Putamen (tissue), 1 donor: Measurements from ENCODE around the gene WNT11.
"Not testable (repeated sequence)": the region's sequence is repeated elsewhere in the genome, so short reads cannot be mapped to it uniquely, and the experiment has no call there.

Experiments used
- DNase-seq: peaks from one replicate; pipeline ENCODE4 v3.0.0-alpha.2; 2016; ENCODE audit warnings: low spot score

The WNT11 gene

GRCh38 chr11:76201672-76202412, 4.5 kb downstream of the WNT11 start:
- no peak for DNase-seq

GRCh38 chr11:76201056-76201455, 5.2 kb downstream of the WNT11 start:
- DNase-seq: no peak

- DNase-seq: no peak
Measured at GRCh38 chr11:76200006-76200940, 6.0 kb downstream of the WNT11 start.

DNA sequence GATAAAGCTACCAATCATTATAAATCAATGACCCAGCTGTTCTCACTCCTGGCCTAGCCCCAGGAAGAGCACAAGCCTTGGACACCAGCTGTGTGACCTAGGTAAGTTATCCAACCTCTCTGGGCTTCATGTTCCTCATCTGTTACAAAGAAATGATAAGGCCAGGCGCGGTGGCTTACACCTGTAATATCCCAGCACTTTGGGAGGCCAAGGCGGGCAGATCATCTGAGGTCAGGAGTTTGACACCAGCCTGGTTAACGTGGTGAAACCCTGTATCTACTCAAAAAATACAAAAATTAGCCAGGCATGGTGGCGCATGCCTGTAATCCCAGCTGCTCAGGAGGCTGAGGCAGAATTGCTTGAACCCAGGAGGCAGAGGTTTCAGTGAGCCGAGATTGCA, 7.6 kb downstream of the WNT11 start:
- not testable (repeated sequence) for DNase-seq

GRCh38 chr11:76197941-76198640, 8.2 kb downstream of the WNT11 start:
- no peak for DNase-seq

DNA sequence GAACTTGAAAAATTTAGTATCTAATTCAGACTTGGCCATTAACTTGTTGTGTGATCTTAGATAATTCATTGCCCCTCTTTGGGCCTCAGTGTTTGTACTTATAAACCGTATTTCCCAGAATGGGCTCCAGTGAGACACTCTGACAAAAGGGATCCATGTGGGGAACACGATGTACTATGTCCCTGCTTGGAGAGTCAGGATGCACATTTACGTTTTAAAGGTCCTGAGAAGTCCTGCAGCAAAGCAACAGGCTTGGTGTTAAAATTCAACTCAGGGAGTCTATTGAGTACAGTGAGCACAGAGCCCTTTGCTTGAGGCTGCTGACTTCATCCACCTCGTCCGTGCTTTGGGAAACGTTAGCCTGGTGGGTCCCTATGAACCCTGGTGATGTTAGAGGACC, 9.0 kb downstream of the WNT11 start:
- DNase-seq: no peak

- no peak for DNase-seq
Measured at GRCh38 chr11:76196849-76197248, 9.5 kb downstream of the WNT11 start.

GRCh38 chr11:76194872-76195668, 11.2 kb downstream of the WNT11 start:
- no peak for DNase-seq

- DNase-seq: no peak
Measured at GRCh38 chr11:76193219-76193618, 13.1 kb downstream of the WNT11 start.

DNA sequence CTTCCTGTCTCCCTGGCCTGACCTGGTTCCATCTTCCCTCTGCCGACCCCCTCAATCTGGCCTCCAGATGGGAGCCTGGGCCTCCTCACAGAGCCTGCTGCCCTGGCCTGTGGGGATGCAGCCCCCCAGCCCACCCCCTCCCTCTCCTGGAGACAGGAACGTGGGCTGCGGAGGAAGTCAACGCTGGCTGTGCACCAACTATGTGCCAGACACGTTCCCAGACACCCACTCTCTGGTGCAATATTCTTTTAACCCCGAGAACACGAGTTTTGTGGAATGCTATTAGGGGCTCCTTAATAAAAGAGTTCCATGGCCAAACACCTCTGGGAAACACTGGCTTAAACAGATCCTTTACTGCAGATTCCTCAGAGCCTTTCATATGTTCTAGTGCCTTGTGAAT, 15.9 kb downstream of the WNT11 start:
- no peak for DNase-seq

GRCh38 chr11:76189682-76190081, 16.6 kb downstream of the WNT11 start:
- no peak for DNase-seq

DNA sequence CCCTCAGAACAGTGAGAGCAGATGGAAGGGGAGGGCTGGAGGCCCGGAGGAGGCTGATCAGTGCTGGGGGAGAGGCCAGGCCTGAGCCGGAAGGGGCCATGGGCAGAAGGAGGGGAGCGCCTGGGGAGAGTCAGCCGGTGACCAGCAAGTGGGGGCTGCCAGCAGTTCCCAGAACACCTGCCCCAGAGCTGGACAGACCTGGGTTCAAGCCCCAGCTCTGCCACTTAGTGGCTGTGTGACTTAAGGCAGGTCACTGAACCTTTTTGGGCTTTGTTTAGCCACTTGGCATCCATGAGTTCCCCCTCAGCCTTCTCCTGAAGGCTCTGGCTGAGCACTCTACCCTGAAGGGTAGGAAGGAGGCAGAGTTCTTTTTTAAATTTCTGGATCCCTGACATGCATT, 17.4 kb downstream of the WNT11 start:
- DNase-seq: no peak

DNA sequence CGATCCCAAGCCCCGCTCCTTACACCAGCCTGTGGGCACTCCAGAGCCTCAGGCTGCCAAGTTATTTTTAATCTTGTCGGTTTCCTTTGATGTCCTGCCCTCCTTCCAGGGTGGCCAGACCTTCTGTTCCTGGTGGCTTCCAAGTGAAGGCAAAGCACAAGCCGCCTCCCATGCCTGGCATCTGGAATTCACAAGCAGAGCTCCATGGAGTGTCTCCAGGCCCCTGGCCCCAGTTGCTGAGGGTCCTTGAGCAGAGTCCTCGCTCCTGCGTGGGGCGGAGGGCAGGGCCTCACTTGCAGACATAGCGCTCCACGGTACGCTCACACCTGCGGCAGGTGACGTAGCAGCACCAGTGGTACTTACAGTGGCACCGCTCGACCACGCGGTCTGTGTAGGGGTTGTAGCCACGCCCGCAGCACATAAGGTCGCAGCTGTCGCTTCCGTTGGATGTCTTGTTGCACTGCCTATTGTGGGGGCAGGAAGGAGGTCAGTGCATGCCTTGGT, 19.5 kb downstream of the WNT11 start:
- DNase-seq: no peak

DNA sequence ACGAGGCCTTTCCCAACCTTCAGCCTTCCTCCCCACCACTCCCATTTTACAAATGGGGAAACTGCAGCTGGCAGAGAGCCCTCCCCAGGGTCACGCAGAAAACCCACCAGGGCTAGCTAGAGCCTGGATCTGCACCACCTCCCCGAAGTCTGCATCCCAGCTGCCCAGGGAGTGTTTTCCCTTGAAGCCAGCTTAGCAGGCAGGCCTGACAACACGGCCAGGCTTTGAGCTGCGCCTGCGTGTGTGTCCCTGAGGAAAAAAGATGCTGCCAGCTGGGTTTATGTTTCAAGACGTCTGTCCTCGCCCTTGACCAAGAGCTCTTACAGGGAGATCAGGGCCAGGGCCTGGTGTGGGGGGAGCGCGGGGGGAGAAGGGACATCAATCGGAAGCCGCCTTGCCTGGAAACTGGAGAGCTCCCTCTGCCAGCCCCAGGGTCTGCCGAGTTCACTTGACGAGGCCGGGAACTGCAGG, 20.3 kb downstream of the WNT11 start:
- DNase-seq: no peak

GRCh38 chr11:76185511-76185910, 20.8 kb downstream of the WNT11 start:
- no peak for DNase-seq

DNA sequence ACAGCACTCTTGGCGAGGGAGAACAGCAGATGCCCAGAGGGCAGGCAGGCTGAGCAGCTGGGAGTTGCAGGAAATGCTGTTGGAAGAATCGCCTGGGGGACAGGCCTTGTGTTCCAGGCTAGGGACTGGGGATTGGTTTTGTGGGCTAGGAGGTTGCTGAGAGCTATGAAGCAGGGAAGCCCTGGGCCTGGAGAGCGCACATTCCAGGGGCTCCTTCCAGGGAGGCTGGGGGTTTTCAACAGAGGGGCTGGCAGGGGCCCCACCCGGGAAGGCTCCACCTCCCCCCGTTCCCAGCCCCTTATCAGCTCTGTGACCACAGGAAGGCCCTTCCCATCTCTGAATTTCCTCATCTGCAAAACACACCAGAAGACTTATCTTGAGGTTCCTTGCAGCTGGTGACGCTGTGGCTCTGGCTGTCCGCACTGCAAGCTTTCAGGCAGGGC, 21.7 kb downstream of the WNT11 start:
- no peak for DNase-seq

- no peak for DNase-seq
Measured at GRCh38 chr11:76181371-76181770, 24.9 kb downstream of the WNT11 start.

GRCh38 chr11:76179147-76179546, 27.2 kb downstream of the WNT11 start:
- no peak for DNase-seq

- no peak for DNase-seq
Measured at GRCh38 chr11:76177250-76177686, 29.0 kb downstream of the WNT11 start.

DNA sequence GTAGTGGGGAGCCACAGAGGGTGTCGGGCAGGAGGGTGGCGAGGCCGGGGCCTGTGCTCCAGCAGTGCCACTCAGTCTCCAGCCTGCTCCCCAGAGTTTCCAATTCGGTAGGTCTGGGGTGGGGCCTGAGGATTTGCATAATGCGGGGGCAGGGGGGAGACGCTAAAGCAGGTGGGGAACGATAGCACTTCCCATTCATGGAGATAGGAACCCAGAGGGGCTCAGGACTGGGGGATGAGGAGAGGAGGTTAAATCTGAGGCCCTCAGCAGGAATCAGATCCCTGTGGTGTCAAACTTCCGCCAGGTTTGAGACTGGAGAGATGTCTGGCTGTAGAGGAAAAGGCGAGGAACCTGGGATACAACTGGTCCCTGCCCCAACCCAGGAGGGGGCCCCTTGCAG, 29.8 kb downstream of the WNT11 start:
- no peak for DNase-seq

- DNase-seq: no peak
Measured at GRCh38 chr11:76175783-76176182, 30.5 kb downstream of the WNT11 start.
